CD4-positive, alpha-beta T cell treated with Interleukin-12 subunit alpha and Interleukin-12 subunit beta, for 1 hour (primary cell): ENCODE measurements around the gene SMG5.
A peak's percentile ranks its signal among the peaks of the same experiment; 100 is the strongest.
"Not testable (repeated sequence)": the region's sequence is repeated elsewhere in the genome, so short reads cannot be mapped to it uniquely, and the experiment has no call there.

Source experiments
- DNase-seq: peaks from one replicate; pipeline ENCODE4 v3.0.0-alpha.2; 2020

The SMG5 gene

DNA sequence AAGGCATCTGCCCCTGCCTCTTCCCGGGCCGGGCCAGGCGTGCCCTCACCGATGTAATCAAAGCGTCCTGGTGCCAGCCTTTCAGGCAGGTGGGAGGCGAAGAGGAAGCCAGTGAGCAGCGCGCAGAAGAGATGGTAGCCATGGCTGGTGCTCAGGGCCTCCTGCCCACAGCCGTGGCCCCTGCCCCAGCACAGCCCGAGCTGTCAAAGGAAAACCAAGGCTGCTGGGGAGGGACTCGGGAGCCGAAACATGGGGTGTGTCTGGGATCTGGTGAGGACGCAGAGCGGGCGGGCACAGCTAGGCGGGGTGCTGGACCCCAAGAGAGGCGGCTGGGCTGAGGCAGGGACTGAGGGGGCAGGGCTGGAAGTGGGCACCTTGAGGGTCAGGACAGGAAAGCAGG is 37.9 kb downstream of the SMG5 start:
- DNase-seq: no peak

GRCh38 chr1:156244126-156244525 is 38.5 kb downstream of the SMG5 start:
- no peak for DNase-seq

DNA sequence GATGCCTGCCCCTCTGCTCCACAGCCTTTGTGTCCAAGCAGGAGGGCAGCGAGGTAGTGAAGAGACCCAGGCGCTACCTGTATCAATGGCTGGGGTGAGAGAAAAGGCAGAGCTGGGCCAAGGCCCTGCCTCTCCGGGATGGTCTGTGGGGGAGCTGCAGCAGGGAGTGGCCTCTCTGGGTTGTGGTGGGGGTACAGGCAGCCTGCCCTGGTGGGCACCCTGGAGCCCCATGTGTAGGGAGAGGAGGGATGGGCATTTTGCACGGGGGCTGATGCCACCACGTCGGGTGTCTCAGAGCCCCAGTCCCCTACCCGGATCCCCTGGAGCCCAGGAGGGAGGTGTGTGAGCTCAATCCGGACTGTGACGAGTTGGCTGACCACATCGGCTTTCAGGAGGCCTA is 39.9 kb downstream of the SMG5 start:
- DNase-seq: no peak

GRCh38 chr1:156241926-156242325 is 40.7 kb downstream of the SMG5 start, which contains the start of gene BGLAP:
TSS of gene BGLAP (plus strand) at chr1:156242184. CDS start at chr1:156242232, 48 bp downstream.
- no peak for DNase-seq

- no peak for DNase-seq
These were observed 41.3 kb downstream of the SMG5 start for GRCh38 chr1:156241311-156241811.

- no peak for DNase-seq
These were observed 44.4 kb downstream of the SMG5 start for GRCh38 chr1:156238248-156238647.

GRCh38 chr1:156236164-156236563 is 46.5 kb downstream of the SMG5 start:
- no peak for DNase-seq

DNA sequence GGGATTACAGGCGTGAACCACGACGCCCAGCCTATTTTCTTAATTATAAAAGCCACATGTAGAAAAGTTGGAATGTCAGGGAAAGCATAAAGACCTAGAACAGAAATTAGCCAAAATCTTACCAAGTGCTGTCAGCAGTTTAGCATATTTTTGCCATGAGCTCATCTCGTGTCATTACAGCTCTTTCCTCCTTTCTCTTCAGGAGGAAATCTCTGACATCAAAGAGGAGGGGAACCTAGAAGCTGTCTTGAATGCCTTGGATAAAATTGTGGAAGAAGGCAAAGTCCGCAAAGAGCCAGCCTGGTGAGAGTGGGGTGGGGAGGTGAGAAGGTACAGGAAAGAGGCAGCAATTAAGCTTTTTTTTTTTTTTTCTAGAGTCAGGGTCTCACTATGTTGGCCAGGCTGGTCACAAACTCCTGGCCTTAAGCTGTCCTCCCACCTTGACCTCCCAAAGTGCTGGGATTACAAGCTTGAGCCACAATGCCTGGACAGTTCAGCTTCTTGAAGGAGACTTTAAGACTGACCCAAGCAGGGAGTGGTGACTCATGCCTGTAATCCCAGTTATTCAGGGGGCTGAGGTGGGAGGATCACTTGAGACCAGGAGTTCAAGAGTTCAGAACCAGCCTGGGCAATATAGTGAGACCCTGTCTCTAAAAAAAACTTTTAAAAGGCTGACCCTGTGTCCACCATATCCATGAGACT is 49.0 kb downstream of the SMG5 start:
- no peak for DNase-seq

- no peak for DNase-seq
These were observed 50.3 kb downstream of the SMG5 start for GRCh38 chr1:156232201-156232894.

- DNase-seq: no peak
These were observed 52.2 kb downstream of the SMG5 start for GRCh38 chr1:156230473-156230837.

DNA sequence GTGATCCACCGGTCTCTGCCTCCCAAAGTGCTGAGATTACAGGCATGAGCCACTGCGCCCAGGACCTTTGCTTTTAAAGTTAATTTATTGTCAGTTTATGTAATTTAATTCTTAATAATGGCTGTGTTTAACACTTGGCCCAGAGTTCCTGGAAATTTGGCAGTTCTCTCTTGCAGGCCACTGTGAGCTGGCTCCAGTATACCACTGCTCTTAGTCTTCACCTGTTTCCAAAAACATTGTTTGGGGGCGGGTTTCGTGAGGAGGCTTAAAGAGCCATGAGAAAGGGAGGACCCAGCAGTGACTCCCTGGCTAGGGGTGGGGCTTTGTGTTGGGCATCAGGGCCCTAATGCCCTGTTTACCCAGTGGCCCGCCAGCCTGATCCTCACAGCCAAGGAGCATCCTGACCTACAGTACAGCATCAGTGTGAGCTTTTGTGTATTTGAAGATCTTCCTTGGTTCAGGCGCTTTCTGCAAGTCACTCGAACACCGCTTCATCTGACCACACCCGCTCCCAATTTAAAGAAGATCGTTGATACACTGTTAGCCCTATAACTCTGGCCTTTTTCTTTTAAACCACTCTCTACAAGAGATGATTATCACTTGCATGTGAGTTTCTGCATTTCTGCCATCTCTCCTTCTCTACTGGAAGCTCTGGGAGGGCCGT is 52.7 kb downstream of the SMG5 start:
- DNase-seq: no peak

- DNase-seq: no peak
These were observed 54.1 kb downstream of the SMG5 start for GRCh38 chr1:156228501-156228900.

- no peak for DNase-seq
These were observed 55.8 kb downstream of the SMG5 start for GRCh38 chr1:156226782-156227181.

- no peak for DNase-seq
These were observed 56.5 kb downstream of the SMG5 start for GRCh38 chr1:156226116-156226538.

DNA sequence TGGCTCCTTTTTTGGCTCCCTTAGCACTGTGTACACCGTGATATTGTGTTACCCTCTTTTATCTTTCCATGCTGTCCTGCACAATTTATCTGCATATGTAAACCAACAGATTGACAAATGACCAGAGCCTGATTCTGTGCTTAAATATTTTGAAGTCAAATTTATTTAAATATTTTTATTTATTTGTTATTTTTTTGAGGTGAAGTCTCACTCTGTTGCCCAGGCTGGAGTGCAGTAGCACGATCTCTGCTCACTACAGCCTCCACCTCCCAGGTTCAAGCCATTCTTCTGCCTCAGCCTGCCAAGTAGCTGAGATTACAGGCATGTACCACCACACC is 57.0 kb downstream of the SMG5 start:
- DNase-seq: no peak

GRCh38 chr1:156221986-156222692 is 60.5 kb downstream of the SMG5 start:
- no peak for DNase-seq

DNA sequence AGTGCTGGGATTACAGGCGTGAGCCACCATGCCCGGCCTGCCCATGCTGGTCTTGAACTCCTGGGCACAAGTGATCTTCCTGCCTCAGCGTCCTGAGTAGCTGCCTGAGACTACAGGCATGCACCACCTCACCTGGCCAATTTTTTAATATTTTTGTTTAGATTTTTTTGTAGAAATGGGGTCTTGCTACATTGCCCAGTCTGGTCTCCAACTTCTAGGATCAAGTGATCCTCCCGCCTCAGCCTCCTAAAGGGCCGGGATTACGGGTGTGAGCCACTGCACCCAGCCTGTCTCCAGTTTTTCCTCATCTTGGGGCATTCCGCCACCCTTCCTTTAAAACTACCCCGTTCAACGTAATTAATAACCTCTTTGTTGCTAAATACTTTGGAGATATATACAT is 62.4 kb downstream of the SMG5 start:
- no peak for DNase-seq

DNA sequence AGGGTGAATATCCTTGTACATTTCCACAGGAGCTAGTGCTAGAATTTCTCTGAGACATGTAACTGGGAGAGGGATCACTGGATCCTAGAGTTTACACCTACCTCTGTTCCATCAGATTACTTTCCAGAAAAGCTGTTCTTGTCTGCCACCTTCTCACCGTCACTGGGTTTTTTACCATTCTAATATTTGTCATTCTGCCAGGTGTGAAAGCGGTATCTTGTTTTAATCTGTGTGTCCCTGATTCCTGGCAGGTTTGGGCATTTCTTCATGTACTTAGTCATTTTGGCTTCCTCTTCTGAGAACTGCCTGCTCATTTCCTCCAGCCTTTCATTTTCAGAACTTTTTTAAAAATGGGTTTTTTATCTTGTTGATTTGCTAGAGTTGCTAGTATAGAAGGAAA is 64.8 kb downstream of the SMG5 start:
- DNase-seq: peak; percentile 60

- not testable (repeated sequence) for DNase-seq
These were observed 66.1 kb downstream of the SMG5 start for GRCh38 chr1:156216361-156217086.

DNA sequence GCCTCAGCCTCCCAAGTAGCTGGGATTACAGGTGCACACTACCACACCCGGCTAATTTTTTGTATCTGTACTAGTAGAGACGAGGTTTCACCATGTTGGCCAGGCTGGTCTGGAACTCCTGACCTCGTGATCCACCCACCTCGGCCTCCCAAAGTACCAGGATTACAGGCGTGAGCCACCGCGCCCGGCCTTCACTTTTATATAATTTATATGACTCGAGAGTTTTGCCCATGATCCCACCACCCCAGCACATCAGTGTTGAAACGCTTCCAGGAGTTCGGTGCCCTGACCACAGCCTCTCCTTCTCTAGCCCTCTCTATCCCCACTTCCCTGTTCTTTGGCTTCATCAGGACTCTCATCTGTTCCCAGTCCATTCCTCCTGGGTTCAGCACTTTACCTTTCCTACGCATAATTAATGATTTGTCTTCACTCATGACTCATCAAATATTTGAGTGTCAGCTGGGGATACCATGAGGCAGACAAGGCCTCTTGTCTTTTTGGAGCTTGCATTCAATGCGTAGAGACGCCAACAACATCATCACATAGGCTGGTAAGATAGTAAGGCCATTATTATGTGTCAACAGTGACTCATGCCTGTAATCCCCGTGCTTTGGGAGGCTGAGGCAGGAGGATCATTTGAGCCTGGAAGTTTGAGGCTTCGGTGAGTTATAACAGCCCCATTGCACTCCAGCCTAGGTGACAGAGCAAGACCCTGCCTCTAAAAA is 68.4 kb downstream of the SMG5 start:
- DNase-seq: no peak

- DNase-seq: no peak
These were observed 69.0 kb downstream of the SMG5 start for GRCh38 chr1:156213644-156213966.
